SJCRH30 (cell line): ENCODE measurements around the gene ZNF224. TPM values are rescaled to one million over a fixed set of nuclear protein-coding genes. Genes with fewer than 3 reads are reported as not detected.

Experiments
- total RNA-seq: library from RNA; depleted of rRNA; stranded (reverse); fragments of >200 nt; shearing (Covaris generic); gene quantifications from 2 replicates; pipeline ENCODE4 v1.2.3, GENCODE V29; 2014; rRNA removed

Gene ZNF224
- total RNA-seq, 1 experiment from 2014 or later, result 26.3 TPM

Other genes with a start within 250 kb of the ZNF224 start
- gene ZNF404, start 210.4 kb upstream of the ZNF224 start, total RNA-seq, result 0.63 and 1.6 TPM in 2 replicates
- gene ZNF45, start 159.1 kb upstream of the ZNF224 start, total RNA-seq, result 14.2 and 14.4 TPM in 2 replicates
- gene ZNF221, start 143.1 kb upstream of the ZNF224 start, total RNA-seq, result 7.5 and 8.5 TPM in 2 replicates
- gene ZNF155, start 110.2 kb upstream of the ZNF224 start, total RNA-seq, result 6.8 and 8.1 TPM in 2 replicates
- gene ZNF230, start 91.4 kb upstream of the ZNF224 start, total RNA-seq, result 6.0 and 6.5 TPM in 2 replicates
- 6.9 and 9.2 TPM in 2 replicates for gene ZNF222, start 69.0 kb upstream of the ZNF224 start, total RNA-seq
- 5.9 and 6.3 TPM in 2 replicates for gene ZNF223, start 42.3 kb upstream of the ZNF224 start, total RNA-seq
- gene ZNF284, start 22.2 kb upstream of the ZNF224 start, total RNA-seq, result 4.0 and 4.7 TPM in 2 replicates
- gene ZNF225, start 19.0 kb downstream of the ZNF224 start, total RNA-seq, result 5.1 and 6.3 TPM in 2 replicates
- gene ZNF234, start 47.2 kb downstream of the ZNF224 start, total RNA-seq, result 10.5 and 11.6 TPM in 2 replicates
- 14.8 and 18.0 TPM in 2 replicates for gene ZNF226, start 70.7 kb downstream of the ZNF224 start, total RNA-seq
- gene ZNF227, start 118.2 kb downstream of the ZNF224 start, total RNA-seq, result 20.2 and 22.0 TPM in 2 replicates
- gene ZNF233, start 165.5 kb downstream of the ZNF224 start, total RNA-seq, result 0.08 TPM in 2 replicates
- gene ZNF235, start 210.7 kb downstream of the ZNF224 start, total RNA-seq, result 8.0 and 8.2 TPM in 2 replicates